Natural killer cell (primary cell): Measurements from ENCODE around the gene GSPT1. TPM values are rescaled to one million over a fixed set of nuclear protein-coding genes. Genes with fewer than 3 reads are reported as not detected.
A peak's percentile ranks its signal among the peaks of the same experiment; 100 is the strongest.
"Not testable (repeated sequence)": the region's sequence is repeated elsewhere in the genome, so short reads cannot be mapped to it uniquely, and the experiment has no call there.

Experiments
- ATAC-seq, 3 donors: fragments of 150-1000 bp in 2 of 3; fragments of 200-7000 bp in 1 of 3; cut with Tn5 transposase; 1 replicate in 1 of 3; 2 replicates in 2 of 3; pipeline ENCODE4 v1.10.0; 2021; ENCODE audit warnings: mild to moderate bottlenecking in 2 of 3, moderate library complexity in 2 of 3
- DNase-seq, 2 donors: peaks; one replicate each; pipeline versions ENCODE4 v3.0.0 to v3.0.0-alpha.2; 2013 to 2021; ENCODE audit warnings: mixed read lengths in 1 of 2
- H3K27ac ChIP-seq: one replicate; pipeline ENCODE4 v1.5.1; 2013; ENCODE audit warnings: mild to moderate bottlenecking, low read length
- H3K27me3 ChIP-seq: one replicate; pipeline ENCODE4 v1.6.1; 2013; ENCODE audit warnings: low read length; ENCODE audit not compliant: control insufficient read depth, insufficient read depth
- H3K36me3 ChIP-seq: one replicate; pipeline ENCODE4 v1.6.1; 2013; ENCODE audit warnings: low read length; ENCODE audit not compliant: control insufficient read depth, insufficient read depth
- H3K4me1 ChIP-seq: one replicate; pipeline ENCODE4 v1.6.1; 2013; ENCODE audit warnings: low read length; ENCODE audit not compliant: control insufficient read depth, insufficient read depth
- H3K4me3 ChIP-seq: one replicate; pipeline ENCODE4 v1.5.1; 2013; ENCODE audit warnings: low read length
- H3K9me3 ChIP-seq: one replicate; pipeline ENCODE4 v1.6.1; 2013; ENCODE audit warnings: low read length; ENCODE audit not compliant: control insufficient read depth, insufficient read depth
- H3K27ac Mint-ChIP-seq, 2 donors: one replicate each; pipeline ENCODE4 v1.8.0; 2022; ENCODE audit warnings: mild to moderate bottlenecking in 2 of 2, mixed read lengths in 2 of 2, moderate library complexity in 1 of 2
- H3K27me3 Mint-ChIP-seq, 2 donors: one replicate each; pipeline ENCODE4 v1.8.0; 2022; ENCODE audit warnings: low read depth in 2 of 2, mixed read lengths in 2 of 2
- H3K36me3 Mint-ChIP-seq: one replicate; pipeline ENCODE4 v1.8.0; 2022; ENCODE audit warnings: mixed read lengths
- H3K4me1 Mint-ChIP-seq, 2 donors: one replicate each; pipeline ENCODE4 v1.8.0; 2022; ENCODE audit warnings: mixed read lengths in 2 of 2
- H3K4me3 Mint-ChIP-seq: one replicate; pipeline ENCODE4 v1.8.0; 2022; ENCODE audit warnings: mild to moderate bottlenecking, moderate library complexity, mixed read lengths
- H3K9me3 Mint-ChIP-seq, 2 donors: one replicate each; pipeline ENCODE4 v1.8.0; 2022; ENCODE audit warnings: mixed read lengths in 2 of 2
- CTCF ChIP-seq: fragments of 200-600 bp; IDR thresholded peaks from one replicate; pipeline ENCODE4 v1.8.0; 2022; ENCODE audit warnings: antibody characterized with exemption
- WGBS: methylation state at CpG from one replicate; pipeline ENCODE4 v1.1.7; 2013; ENCODE audit warnings: missing lambda C conversion rate; ENCODE audit not compliant: insufficient coverage; 5-methylcytosine and 5-hydroxymethylcytosine counted together
- intact Hi-C: fragments of 100-400 bp; cut with micrococcal nuclease; formaldehyde crosslinking; loops from one replicate; pipeline ENCODE4 v1.14.2; 2022
- total RNA-seq, 4 donors: library from RNA; stranded (reverse); fragments of 120-200 nt in 1 of 4; gene quantifications; one replicate each; pipeline versions ENCODE4 v1.2.3 to v1.2.4, GENCODE V29; 2013 to 2022

The GSPT1 gene
- total RNA-seq, 3 donors from 2014 or later (not counting 1 experiment from before 2014, with no cell fraction given): 51.4 to 77.8 (median 60.8) TPM

GRCh38 chr16:11927350-11927749, 11.6 kb upstream of the GSPT1 start:
- H3K9me3 Mint-ChIP-seq, H3K9me3 ChIP-seq, intact Hi-C loops, H3K27ac Mint-ChIP-seq, H3K4me3 ChIP-seq, H3K36me3 ChIP-seq, H3K27me3 ChIP-seq, H3K27ac ChIP-seq, H3K4me1 Mint-ChIP-seq, H3K4me3 Mint-ChIP-seq, DNase-seq, H3K27me3 Mint-ChIP-seq, H3K36me3 Mint-ChIP-seq, H3K4me1 ChIP-seq, ATAC-seq: not testable (repeated sequence)
- 89% methylated on average over 5 of the region's 13 CpGs for WGBS

GRCh38 chr16:11924046-11924445, 8.3 kb upstream of the GSPT1 start:
- H3K4me3 ChIP-seq, H3K36me3 ChIP-seq, ATAC-seq, H3K27me3 ChIP-seq, H3K27me3 Mint-ChIP-seq, H3K4me3 Mint-ChIP-seq, H3K9me3 Mint-ChIP-seq, H3K27ac Mint-ChIP-seq, H3K4me1 ChIP-seq, H3K36me3 Mint-ChIP-seq, intact Hi-C loops, H3K4me1 Mint-ChIP-seq, DNase-seq, H3K27ac ChIP-seq, H3K9me3 ChIP-seq: not testable (repeated sequence)
- WGBS: 96% methylated on average over 3 of the region's 10 CpGs

- ATAC-seq: no peak
- Histone ChIP-seq H3K27ac (peak overlapping the region; percentile 48), H3K36me3 (no peaks in the 10 kb centered on the region), H3K27me3 (no peaks in the 10 kb centered on the region), H3K4me3 (peak overlapping the region; percentile 36), H3K9me3 (no peaks in the 10 kb centered on the region), H3K4me1 (peaks cover 12% of the 10 kb centered on the region)
- peaks cover 0 to 8% of the 10 kb centered on the region in 2 donors for H3K27me3 Mint-ChIP-seq
- no peak for DNase-seq
- intact Hi-C loops: loop anchor here (1.0 to 10.0 kb wide), 4 partner anchors 58 to 972 kb away; partner anchors contain the start of genes CLEC16A, SNX29 and TXNDC11
- no peak for TF ChIP-seq CTCF
- H3K4me1 Mint-ChIP-seq: peaks cover 33 to 40% of the 10 kb centered on the region in 2 donors
- H3K27ac Mint-ChIP-seq: peak overlapping the region; percentile 78 to 85
- H3K36me3 Mint-ChIP-seq: no peaks in the 10 kb centered on the region
- 64% methylated on average over 13 of the region's 13 CpGs for WGBS
- peak overlapping the region; percentile 89 for H3K4me3 Mint-ChIP-seq
- H3K9me3 Mint-ChIP-seq: no peaks in the 10 kb centered on the region
Observed at GRCh38 chr16:11916524-11917285, 949 bp upstream of the GSPT1 start.

- peak overlapping the region; percentile 79 for H3K4me3 ChIP-seq
- peak overlapping the region; percentile 41 for H3K27ac ChIP-seq
- H3K9me3 ChIP-seq: no peaks in the 10 kb centered on the region
- no peaks in the 10 kb centered on the region for H3K9me3 Mint-ChIP-seq
- peak overlapping the region; percentile 78 to 90 for H3K27ac Mint-ChIP-seq
- peaks cover 33 to 48% of the 10 kb centered on the region in 2 donors for H3K4me1 Mint-ChIP-seq
- peaks cover 0 to 7% of the 10 kb centered on the region in 2 donors for H3K27me3 Mint-ChIP-seq
- H3K27me3 ChIP-seq: no peaks in the 10 kb centered on the region
- no peaks in the 10 kb centered on the region for H3K36me3 ChIP-seq
- TF ChIP-seq CTCF: no peak
- ATAC-seq (peak; percentile 6 to 29 (median 11)), DNase-seq (peak; percentile 39 to 59)
- under 1% methylated on average over 79 of the region's 79 CpGs for WGBS
- H3K4me1 ChIP-seq: peaks cover 12% of the 10 kb centered on the region
- intact Hi-C loops: loop anchor here (2.0 to 10.0 kb wide), 3 partner anchors 60 to 130 kb away; partner anchors contain the start of genes RSL1D1 and SNX29
- peak overlapping the region; percentile 87 for H3K4me3 Mint-ChIP-seq
- H3K36me3 Mint-ChIP-seq: no peaks in the 10 kb centered on the region
Observed at GRCh38 chr16:11915114-11915643, 577 bp downstream of the GSPT1 start.
